ENCODE measurements around the gene PPP1CA. TPM values are rescaled to one million over a fixed set of nuclear protein-coding genes. Genes with fewer than 3 reads are reported as not detected.

PPP1CA gene
- total RNA-seq, 1 donor from 2014 or later = 159 TPM

DNA sequence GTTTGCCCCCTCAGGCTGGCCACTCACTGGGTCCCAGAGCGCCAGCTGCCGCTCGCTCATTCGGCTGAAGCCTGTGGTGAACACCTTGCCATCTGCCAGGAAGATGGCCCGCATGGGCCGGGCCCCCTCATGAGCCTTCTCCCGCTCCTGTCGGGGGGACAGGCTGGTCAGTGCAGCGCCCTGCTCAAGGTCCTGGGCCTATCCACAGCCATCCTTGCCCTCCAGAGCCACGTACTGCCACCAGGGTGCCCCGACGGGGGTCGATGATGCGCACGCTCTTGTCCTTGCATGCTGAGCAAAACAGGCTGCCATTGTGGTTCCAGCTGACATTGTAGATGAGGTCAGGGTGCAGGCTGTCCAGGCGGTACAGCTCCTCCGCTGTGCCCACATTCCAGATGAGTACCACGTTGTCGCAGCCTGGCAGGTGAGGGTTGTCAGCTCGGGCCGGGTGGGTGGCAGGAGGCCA lies 39.5 kb upstream of the PPP1CA start:
- Histone ChIP-seq H4K20me1 (ENCODE audit: insufficient read depth, low read length) (peaks cover 20% of the 10 kb centered on the region), H3K4me1 (ENCODE audit: insufficient read depth, low read length) (peaks cover 24% of the 10 kb centered on the region), H3K36me3 (ENCODE audit: insufficient read depth, low read length) (no peaks in the 10 kb centered on the region), H3K4me3 (ENCODE audit: insufficient read depth, low read depth, low read length) (no peak overlapping the region), H3K4me2 (ENCODE audit: low read length) (no peak overlapping the region), H3K9me3 (ENCODE audit: insufficient read depth, low read depth, low read length) (no peaks in the 10 kb centered on the region), H2AFZ (ENCODE audit: low read depth, low read length) (no peak overlapping the region), H3K27ac (ENCODE audit: low read depth, low read length) (no peak overlapping the region), H3K79me2 (ENCODE audit: insufficient read depth, low read length) (peaks cover 15% of the 10 kb centered on the region), H3K9ac (ENCODE audit: low read length) (no peak overlapping the region), H3K27me3 (ENCODE audit: insufficient read depth, low read length) (no peaks in the 10 kb centered on the region)
- Mint-ChIP-seq H3K27ac (ENCODE audit: unreplicated experiment) (no peak overlapping the region), H3K27me3 (ENCODE audit: low read depth, unreplicated experiment) (peaks cover 3% of the 10 kb centered on the region), H3K4me1 (ENCODE audit: low read depth, unreplicated experiment) (peaks cover 11% of the 10 kb centered on the region), H3K4me3 (ENCODE audit: unreplicated experiment) (no peak overlapping the region), H3K36me3 (ENCODE audit: low read depth, unreplicated experiment) (peaks cover 1% of the 10 kb centered on the region), H3K9me3 (ENCODE audit: unreplicated experiment) (no peaks in the 10 kb centered on the region)
- FAIRE-seq (no peak), DNase-seq (ENCODE audit: low read depth) (no peak)
- TF ChIP-seq EZH2 (IDR thresholded peaks at IDR 0.05; ENCODE audit: insufficient read depth, low read length) = no peak
- TF ChIP-seq, protein P1, sequence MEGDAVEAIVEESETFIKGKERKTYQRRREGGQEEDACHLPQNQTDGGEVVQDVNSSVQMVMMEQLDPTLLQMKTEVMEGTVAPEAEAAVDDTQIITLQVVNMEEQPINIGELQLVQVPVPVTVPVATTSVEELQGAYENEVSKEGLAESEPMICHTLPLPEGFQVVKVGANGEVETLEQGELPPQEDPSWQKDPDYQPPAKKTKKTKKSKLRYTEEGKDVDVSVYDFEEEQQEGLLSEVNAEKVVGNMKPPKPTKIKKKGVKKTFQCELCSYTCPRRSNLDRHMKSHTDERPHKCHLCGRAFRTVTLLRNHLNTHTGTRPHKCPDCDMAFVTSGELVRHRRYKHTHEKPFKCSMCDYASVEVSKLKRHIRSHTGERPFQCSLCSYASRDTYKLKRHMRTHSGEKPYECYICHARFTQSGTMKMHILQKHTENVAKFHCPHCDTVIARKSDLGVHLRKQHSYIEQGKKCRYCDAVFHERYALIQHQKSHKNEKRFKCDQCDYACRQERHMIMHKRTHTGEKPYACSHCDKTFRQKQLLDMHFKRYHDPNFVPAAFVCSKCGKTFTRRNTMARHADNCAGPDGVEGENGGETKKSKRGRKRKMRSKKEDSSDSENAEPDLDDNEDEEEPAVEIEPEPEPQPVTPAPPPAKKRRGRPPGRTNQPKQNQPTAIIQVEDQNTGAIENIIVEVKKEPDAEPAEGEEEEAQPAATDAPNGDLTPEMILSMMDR (IDR thresholded peaks at IDR 0.05; ENCODE audit: insufficient read depth, low read depth, low read length) = no peak

DNA sequence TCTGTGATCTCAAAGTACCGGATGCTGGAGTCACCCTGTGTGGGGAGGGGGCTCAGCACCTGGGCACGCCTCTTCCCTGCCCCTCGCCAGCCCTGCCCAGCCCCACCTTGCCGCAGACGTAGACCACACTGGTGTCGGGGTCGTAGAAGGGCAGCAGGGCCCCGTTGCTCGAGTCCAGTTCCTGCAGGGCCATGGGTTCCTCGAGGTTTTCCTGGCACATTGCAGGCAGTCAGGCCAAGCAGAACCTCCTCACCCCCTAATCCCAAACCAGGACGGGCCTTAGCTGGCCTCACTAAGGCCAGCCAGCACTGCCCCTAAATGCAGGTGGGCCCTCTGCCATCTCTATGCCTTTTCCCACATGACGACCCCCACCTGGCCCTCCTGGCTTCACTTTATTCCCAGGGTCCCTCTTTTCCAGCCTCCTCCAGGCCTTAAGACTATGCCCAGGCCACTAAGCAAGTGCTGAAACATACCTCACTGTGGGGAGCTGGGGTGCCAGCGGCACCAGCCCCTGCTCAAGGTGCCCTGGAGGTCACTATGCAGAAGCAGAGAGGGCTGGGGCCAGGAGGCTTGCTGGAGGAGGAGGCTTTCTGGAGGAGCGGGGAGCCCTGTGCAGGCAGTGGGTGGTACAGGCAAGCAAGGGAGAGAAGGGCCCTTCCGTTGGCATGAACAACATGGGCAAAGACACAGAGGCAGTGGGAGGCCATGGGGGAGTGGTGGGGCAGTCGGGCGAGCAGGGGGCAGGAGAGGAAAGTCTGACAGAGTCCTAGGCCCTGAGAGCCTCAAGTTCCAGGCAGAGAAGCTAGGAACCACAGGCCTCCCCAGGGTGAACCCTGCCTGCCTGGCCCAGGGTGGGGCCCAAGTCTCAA lies 38.8 kb upstream of the PPP1CA start:
- FAIRE-seq = no peak
- Mint-ChIP-seq H3K4me3 (ENCODE audit: unreplicated experiment) (peak overlapping the region; percentile 8), H3K27me3 (ENCODE audit: low read depth, unreplicated experiment) (no peaks in the 10 kb centered on the region)

More for the DNA sequence above, 38.8 kb upstream of the PPP1CA start:
- H3K4me3 ChIP-seq (ENCODE audit: insufficient read depth, low read depth, low read length) = no peak overlapping the region
- H2AFZ ChIP-seq (ENCODE audit: low read depth, low read length) = no peak overlapping the region
- no peak for DNase-seq (ENCODE audit: low read depth)
- no peaks in the 10 kb centered on the region for H3K36me3 ChIP-seq (ENCODE audit: insufficient read depth, low read length)
- TF ChIP-seq, protein P1 (IDR thresholded peaks at IDR 0.05; ENCODE audit: insufficient read depth, low read depth, low read length) = no peak
- TF ChIP-seq EZH2 (IDR thresholded peaks at IDR 0.05; ENCODE audit: insufficient read depth, low read length) = no peak
- peaks cover 20% of the 10 kb centered on the region for H4K20me1 ChIP-seq (ENCODE audit: insufficient read depth, low read length)
- H3K9me3 ChIP-seq (ENCODE audit: insufficient read depth, low read depth, low read length) = no peaks in the 10 kb centered on the region
- H3K27me3 ChIP-seq (ENCODE audit: insufficient read depth, low read length) = no peaks in the 10 kb centered on the region
- Mint-ChIP-seq H3K27ac (ENCODE audit: unreplicated experiment) (no peak overlapping the region), H3K36me3 (ENCODE audit: low read depth, unreplicated experiment) (peaks cover 1% of the 10 kb centered on the region), H3K4me1 (ENCODE audit: low read depth, unreplicated experiment) (peaks cover 11% of the 10 kb centered on the region), H3K9me3 (ENCODE audit: unreplicated experiment) (no peaks in the 10 kb centered on the region)
- peaks cover 25% of the 10 kb centered on the region for H3K4me1 ChIP-seq (ENCODE audit: insufficient read depth, low read length)
- no peak overlapping the region for H3K27ac ChIP-seq (ENCODE audit: low read depth, low read length)
- no peak overlapping the region for H3K4me2 ChIP-seq (ENCODE audit: low read length)
- peaks cover 15% of the 10 kb centered on the region for H3K79me2 ChIP-seq (ENCODE audit: insufficient read depth, low read length)
- no peak overlapping the region for H3K9ac ChIP-seq (ENCODE audit: low read length)
